Liver (tissue), 9 donors: ENCODE measurements around the gene TFG. TPM values are rescaled to one million over a fixed set of nuclear protein-coding genes. Genes with fewer than 3 reads are reported as not detected.

ENCODE experiments used
- DNase-seq: peaks from one replicate; pipeline ENCODE4 v3.0.0-alpha.2; 2017; ENCODE audit warnings: low spot score
- H3K27ac ChIP-seq, 2 donors: one replicate each; pipeline ENCODE4 v1.7.0; 2013; ENCODE audit warnings: inconsistent platforms in 2 of 2, low read length in 2 of 2, control low read depth in 1 of 2, low read depth in 1 of 2, mild to moderate bottlenecking in 1 of 2
- H3K27me3 ChIP-seq, 4 donors: one replicate each; pipeline versions ENCODE4 v1.6.1 to v1.7.0; 2013; ENCODE audit warnings: low read length in 3 of 4, inconsistent platforms in 1 of 4, mild to moderate bottlenecking in 1 of 4, moderate library complexity in 1 of 4; ENCODE audit not compliant: control insufficient read depth in 4 of 4, insufficient read depth in 4 of 4
- H3K36me3 ChIP-seq, 4 donors: one replicate each; pipeline versions ENCODE4 v1.6.1 to v1.7.0; 2013; ENCODE audit warnings: low read length in 3 of 4, mild to moderate bottlenecking in 3 of 4, low read depth in 1 of 4, moderate library complexity in 1 of 4; ENCODE audit not compliant: control insufficient read depth in 4 of 4, insufficient read depth in 3 of 4
- H3K4me1 ChIP-seq, 4 donors: one replicate each; pipeline versions ENCODE4 v1.6.1 to v1.7.0; 2013; ENCODE audit warnings: low read length in 3 of 4, mild to moderate bottlenecking in 3 of 4, moderate library complexity in 1 of 4; ENCODE audit not compliant: control insufficient read depth in 4 of 4, insufficient read depth in 4 of 4
- H3K4me3 ChIP-seq, 3 donors: one replicate each; pipeline versions ENCODE4 v1.6.1 to v1.7.0; 2013; ENCODE audit warnings: low read length in 3 of 3, control low read depth in 1 of 3, low read depth in 1 of 3, mild to moderate bottlenecking in 1 of 3
- H3K9ac ChIP-seq, 2 donors: one replicate each; pipeline ENCODE4 v1.7.0; 2013; ENCODE audit warnings: low read length in 2 of 2, mild to moderate bottlenecking in 2 of 2, moderate library complexity in 2 of 2, control low read depth in 1 of 2, low read depth in 1 of 2
- H3K9me3 ChIP-seq, 4 donors: one replicate each; pipeline versions ENCODE4 v1.6.1 to v1.7.0; 2013; ENCODE audit warnings: low read length in 3 of 4; ENCODE audit not compliant: control insufficient read depth in 4 of 4
- EGR1 ChIP-seq, 2 donors: IDR thresholded peaks; 2 replicates each; pipeline ENCODE4 v1.6.1; 2016 to 2018; ENCODE audit warnings: antibody characterized with exemption in 2 of 2, low read depth in 2 of 2
- FOXA1 ChIP-seq: IDR thresholded peaks from 2 replicates; pipeline ENCODE4 v1.6.1; 2016; ENCODE audit warnings: antibody characterized with exemption
- FOXA2 ChIP-seq: IDR thresholded peaks from 2 replicates; pipeline ENCODE4 v1.6.1; 2016; ENCODE audit warnings: antibody characterized with exemption
- GABPA ChIP-seq, 2 donors: IDR thresholded peaks in 1 of 2; conservative IDR thresholded peaks in 1 of 2; 2 replicates each; pipeline ENCODE4 v1.6.1; 2016; ENCODE audit warnings: antibody characterized with exemption in 2 of 2, mild to moderate bottlenecking in 1 of 2, moderate library complexity in 1 of 2
- HNF4A ChIP-seq, 2 donors: conservative IDR thresholded peaks; 2 replicates each; pipeline ENCODE4 v1.6.1; 2016; ENCODE audit warnings: antibody characterized with exemption in 2 of 2, mild to moderate bottlenecking in 2 of 2
- HNF4G ChIP-seq: IDR thresholded peaks from 2 replicates; pipeline ENCODE4 v1.6.1; 2016; ENCODE audit warnings: antibody characterized with exemption
- JUND ChIP-seq, 2 donors: IDR thresholded peaks; 2 replicates each; pipeline ENCODE4 v1.6.1; 2016; ENCODE audit warnings: antibody characterized with exemption in 2 of 2
- NR2F2 ChIP-seq: IDR thresholded peaks from 2 replicates; pipeline ENCODE4 v1.6.1; 2016; ENCODE audit warnings: antibody characterized with exemption
- RAD21 ChIP-seq, 2 donors: IDR thresholded peaks; 2 replicates each; pipeline ENCODE4 v1.6.1; 2016; ENCODE audit warnings: antibody characterized with exemption in 2 of 2, mild to moderate bottlenecking in 2 of 2
- RXRA ChIP-seq, 2 donors: IDR thresholded peaks; 2 replicates each; pipeline ENCODE4 v1.6.1; 2017 to 2018; ENCODE audit warnings: antibody characterized with exemption in 2 of 2, mild to moderate bottlenecking in 1 of 2
- SP1 ChIP-seq: IDR thresholded peaks from 2 replicates; pipeline ENCODE4 v1.6.1; 2018; ENCODE audit warnings: antibody characterized with exemption, mild to moderate bottlenecking
- TAF1 ChIP-seq: conservative IDR thresholded peaks from 2 replicates; pipeline ENCODE4 v1.6.1; 2016; ENCODE audit warnings: antibody characterized with exemption, mild to moderate bottlenecking
- YY1 ChIP-seq: IDR thresholded peaks from 2 replicates; pipeline ENCODE4 v1.6.1; 2016; ENCODE audit warnings: antibody characterized with exemption, mild to moderate bottlenecking
- WGBS: extraction: QIAGEN DNeasy Blood & Tissue Kit; methylation state at CpG from one replicate; pipeline ENCODE4 v1.1.7; 2013; 5-methylcytosine and 5-hydroxymethylcytosine counted together
- polyA plus RNA-seq, 2 donors: library from polyadenylated mRNA; stranded (reverse) in 1 of 2; unstranded in 1 of 2; fragments of 200-250 nt in 1 of 2; fragments of >200 nt in 1 of 2; fragmentation: Nextera tagmentation in 1 of 2; extraction: Ambion mirVana in 1 of 2; gene quantifications; one replicate each; pipeline versions ENCODE4 v1.2.1 to v1.2.3, GENCODE V29; 2013 to 2015
- total RNA-seq, 2 donors: library from RNA; depleted of rRNA; stranded (reverse); fragments of >200 nt; gene quantifications; one replicate each; pipeline ENCODE4 v1.2.3, GENCODE V29; 2014
- TF ChIP-seq, protein P1 (sequence below): IDR thresholded peaks from 2 replicates; pipeline ENCODE4 v1.6.1; 2016; ENCODE audit warnings: antibody characterized with exemption
- TF ChIP-seq, protein P2 (sequence below): IDR thresholded peaks from 2 replicates; pipeline ENCODE4 v1.6.1; 2016; ENCODE audit warnings: antibody characterized with exemption
- TF ChIP-seq, protein P3 (sequence below): IDR thresholded peaks from 2 replicates; pipeline ENCODE4 v1.6.1; 2016; ENCODE audit warnings: antibody characterized with exemption, mild to moderate bottlenecking
- TF ChIP-seq, protein P4 (sequence below): fragments of 150-350 bp; IDR thresholded peaks from 2 replicates; pipeline ENCODE4 v1.5.1; 2017; ENCODE audit warnings: improper control_type of control experiment, low read depth, low read length; ENCODE audit not compliant: missing input control
- TF ChIP-seq, protein P5 (sequence below): IDR thresholded peaks from 2 replicates; pipeline ENCODE4 v1.6.1; 2016; ENCODE audit warnings: antibody characterized with exemption
- donor health status: healthy.
- donor health status: healthy.
- donor health status: healthy.
- donor health status: healthy.
- donor health status: healthy.

TFG gene
- total and polyA plus RNA-seq, 4 donors: 42.4 to 70.8 (median 65.0) TPM

DNA sequence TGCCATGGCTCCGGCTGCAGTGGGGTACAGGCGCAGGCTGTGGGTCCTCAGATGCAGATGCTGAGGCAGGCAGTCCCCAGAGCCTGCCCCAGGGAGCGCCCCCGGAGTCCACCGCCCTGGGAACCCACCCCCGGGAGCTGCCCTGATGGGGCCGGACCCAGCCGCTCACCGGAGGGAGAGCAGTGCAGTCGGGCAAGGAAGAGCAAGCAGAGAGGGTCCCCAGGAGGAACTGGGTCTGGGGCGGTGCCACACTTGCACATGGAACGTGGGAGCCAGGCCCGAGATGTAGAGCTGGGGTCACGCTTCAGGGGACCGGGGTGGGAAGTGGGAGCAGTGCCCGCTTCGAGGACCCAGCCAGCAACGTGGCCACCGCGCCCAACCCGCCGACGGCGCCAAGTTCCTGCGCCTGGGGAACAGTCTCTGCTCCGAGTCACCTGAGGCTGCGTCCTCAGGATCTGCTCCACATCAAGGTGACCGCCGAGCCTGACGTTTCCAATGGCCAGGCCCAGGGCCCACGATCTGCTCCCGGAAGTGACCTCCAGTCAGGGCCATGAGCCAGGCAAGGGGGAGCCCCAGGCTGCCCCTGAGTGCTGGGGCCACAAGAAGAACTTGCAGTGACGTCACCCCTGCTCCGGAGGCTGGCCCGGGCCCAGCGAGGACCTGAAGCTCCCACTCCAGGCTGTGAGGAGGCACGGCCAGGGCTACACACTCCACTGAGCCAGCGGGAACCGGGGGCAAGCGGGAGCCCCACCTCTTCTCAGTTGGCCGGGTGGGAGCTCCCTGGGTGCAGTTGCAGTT lies 27.0 kb upstream of the TFG start (continued):
- TF ChIP-seq JUND (IDR thresholded peaks at IDR 0.05): no peak
- TF ChIP-seq, protein P1, sequence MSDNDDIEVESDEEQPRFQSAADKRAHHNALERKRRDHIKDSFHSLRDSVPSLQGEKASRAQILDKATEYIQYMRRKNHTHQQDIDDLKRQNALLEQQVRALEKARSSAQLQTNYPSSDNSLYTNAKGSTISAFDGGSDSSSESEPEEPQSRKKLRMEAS: no peak
- no peak for TF ChIP-seq NR2F2
- TF ChIP-seq FOXA1: no peak
- TF ChIP-seq FOXA2: no peak
- no peak for TF ChIP-seq EGR1 (IDR thresholded peaks at IDR 0.05; ENCODE audit: low read depth in 2 of 2)

DNA sequence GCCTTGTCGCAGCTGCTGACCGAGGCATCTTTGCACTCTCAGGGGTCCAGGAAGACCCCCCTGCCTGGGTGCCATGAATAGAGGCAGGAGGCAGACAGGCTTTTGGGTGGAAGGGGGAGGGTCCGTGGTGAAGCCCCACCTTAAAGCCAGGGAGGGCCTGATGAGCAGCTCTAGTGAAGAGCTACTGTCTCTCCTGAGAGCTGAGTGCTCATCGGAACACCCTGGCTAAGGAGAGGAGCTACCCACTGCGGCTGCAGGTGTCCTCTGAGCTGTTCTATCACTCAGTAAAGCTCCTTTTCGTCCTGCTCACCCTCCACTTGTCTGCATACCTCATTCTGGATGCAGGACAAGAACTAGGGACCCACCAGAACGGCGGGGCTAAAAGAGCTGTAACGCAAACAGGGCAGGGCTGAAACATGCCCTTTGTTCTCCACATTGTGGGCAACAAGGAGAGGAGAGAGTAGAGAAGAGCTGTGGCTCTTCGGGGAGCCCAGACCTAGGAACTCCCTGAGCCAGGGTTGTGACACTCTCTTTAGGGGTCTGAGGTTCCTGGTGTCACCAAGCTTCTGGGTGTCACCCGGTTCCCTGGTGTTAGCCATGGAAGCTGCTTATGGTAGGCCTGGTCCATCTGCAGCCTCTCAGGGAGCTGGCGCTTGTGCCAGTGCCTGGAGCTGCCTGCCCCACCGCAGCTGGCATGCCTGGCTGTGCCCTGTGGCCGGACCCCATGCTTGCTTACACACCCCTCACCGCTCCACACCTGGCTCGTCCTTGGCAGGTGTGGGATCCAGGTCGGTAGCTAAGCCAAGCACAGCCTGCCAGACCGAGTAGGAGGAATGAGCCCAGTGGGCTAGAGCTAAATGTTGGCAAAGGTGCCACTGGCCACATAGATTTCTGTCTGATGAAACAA lies 26.2 kb upstream of the TFG start:
- H3K4me1 ChIP-seq: peaks cover 0 to 4% (median 2%) of the 10 kb centered on the region in 4 donors
- 86% methylated on average over 18 of the region's 18 CpGs for WGBS
- DNase-seq: no peak
- no peaks in the 10 kb centered on the region for H3K27me3 ChIP-seq
- no peak overlapping the region for H3K27ac ChIP-seq
- no peak overlapping the region for H3K9ac ChIP-seq
- TF ChIP-seq FOXA2 (no peak), HNF4A (conservative IDR thresholded peaks at IDR 0.05) (no peak), SP1 (no peak), JUND (IDR thresholded peaks at IDR 0.05) (no peak), TAF1 (no peak), EGR1 (IDR thresholded peaks at IDR 0.05; ENCODE audit: low read depth in 2 of 2) (no peak), NR2F2 (no peak), FOXA1 (no peak), GABPA (IDR thresholded peaks at IDR 0.05 in 1 of 2, conservative IDR thresholded peaks at IDR 0.05 in 1 of 2) (no peak), RXRA (IDR thresholded peaks at IDR 0.05) (no peak), RAD21 (IDR thresholded peaks at IDR 0.05) (no peak), YY1 (no peak), HNF4G (no peak)
- TF ChIP-seq, protein P2, sequence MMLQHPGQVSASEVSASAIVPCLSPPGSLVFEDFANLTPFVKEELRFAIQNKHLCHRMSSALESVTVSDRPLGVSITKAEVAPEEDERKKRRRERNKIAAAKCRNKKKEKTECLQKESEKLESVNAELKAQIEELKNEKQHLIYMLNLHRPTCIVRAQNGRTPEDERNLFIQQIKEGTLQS: no peak
- TF ChIP-seq, protein P1: no peak
- TF ChIP-seq, protein P3, sequence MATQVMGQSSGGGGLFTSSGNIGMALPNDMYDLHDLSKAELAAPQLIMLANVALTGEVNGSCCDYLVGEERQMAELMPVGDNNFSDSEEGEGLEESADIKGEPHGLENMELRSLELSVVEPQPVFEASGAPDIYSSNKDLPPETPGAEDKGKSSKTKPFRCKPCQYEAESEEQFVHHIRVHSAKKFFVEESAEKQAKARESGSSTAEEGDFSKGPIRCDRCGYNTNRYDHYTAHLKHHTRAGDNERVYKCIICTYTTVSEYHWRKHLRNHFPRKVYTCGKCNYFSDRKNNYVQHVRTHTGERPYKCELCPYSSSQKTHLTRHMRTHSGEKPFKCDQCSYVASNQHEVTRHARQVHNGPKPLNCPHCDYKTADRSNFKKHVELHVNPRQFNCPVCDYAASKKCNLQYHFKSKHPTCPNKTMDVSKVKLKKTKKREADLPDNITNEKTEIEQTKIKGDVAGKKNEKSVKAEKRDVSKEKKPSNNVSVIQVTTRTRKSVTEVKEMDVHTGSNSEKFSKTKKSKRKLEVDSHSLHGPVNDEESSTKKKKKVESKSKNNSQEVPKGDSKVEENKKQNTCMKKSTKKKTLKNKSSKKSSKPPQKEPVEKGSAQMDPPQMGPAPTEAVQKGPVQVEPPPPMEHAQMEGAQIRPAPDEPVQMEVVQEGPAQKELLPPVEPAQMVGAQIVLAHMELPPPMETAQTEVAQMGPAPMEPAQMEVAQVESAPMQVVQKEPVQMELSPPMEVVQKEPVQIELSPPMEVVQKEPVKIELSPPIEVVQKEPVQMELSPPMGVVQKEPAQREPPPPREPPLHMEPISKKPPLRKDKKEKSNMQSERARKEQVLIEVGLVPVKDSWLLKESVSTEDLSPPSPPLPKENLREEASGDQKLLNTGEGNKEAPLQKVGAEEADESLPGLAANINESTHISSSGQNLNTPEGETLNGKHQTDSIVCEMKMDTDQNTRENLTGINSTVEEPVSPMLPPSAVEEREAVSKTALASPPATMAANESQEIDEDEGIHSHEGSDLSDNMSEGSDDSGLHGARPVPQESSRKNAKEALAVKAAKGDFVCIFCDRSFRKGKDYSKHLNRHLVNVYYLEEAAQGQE: no peak
- TF ChIP-seq, protein P4, sequence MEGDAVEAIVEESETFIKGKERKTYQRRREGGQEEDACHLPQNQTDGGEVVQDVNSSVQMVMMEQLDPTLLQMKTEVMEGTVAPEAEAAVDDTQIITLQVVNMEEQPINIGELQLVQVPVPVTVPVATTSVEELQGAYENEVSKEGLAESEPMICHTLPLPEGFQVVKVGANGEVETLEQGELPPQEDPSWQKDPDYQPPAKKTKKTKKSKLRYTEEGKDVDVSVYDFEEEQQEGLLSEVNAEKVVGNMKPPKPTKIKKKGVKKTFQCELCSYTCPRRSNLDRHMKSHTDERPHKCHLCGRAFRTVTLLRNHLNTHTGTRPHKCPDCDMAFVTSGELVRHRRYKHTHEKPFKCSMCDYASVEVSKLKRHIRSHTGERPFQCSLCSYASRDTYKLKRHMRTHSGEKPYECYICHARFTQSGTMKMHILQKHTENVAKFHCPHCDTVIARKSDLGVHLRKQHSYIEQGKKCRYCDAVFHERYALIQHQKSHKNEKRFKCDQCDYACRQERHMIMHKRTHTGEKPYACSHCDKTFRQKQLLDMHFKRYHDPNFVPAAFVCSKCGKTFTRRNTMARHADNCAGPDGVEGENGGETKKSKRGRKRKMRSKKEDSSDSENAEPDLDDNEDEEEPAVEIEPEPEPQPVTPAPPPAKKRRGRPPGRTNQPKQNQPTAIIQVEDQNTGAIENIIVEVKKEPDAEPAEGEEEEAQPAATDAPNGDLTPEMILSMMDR: no peak
- TF ChIP-seq, protein P5, sequence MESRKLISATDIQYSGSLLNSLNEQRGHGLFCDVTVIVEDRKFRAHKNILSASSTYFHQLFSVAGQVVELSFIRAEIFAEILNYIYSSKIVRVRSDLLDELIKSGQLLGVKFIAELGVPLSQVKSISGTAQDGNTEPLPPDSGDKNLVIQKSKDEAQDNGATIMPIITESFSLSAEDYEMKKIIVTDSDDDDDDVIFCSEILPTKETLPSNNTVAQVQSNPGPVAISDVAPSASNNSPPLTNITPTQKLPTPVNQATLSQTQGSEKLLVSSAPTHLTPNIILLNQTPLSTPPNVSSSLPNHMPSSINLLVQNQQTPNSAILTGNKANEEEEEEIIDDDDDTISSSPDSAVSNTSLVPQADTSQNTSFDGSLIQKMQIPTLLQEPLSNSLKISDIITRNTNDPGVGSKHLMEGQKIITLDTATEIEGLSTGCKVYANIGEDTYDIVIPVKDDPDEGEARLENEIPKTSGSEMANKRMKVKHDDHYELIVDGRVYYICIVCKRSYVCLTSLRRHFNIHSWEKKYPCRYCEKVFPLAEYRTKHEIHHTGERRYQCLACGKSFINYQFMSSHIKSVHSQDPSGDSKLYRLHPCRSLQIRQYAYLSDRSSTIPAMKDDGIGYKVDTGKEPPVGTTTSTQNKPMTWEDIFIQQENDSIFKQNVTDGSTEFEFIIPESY: no peak
- no peaks in the 10 kb centered on the region for H3K9me3 ChIP-seq
- no peak overlapping the region for H3K4me3 ChIP-seq
- peaks cover 0 to 5% (median 1%) of the 10 kb centered on the region in 4 donors for H3K36me3 ChIP-seq
